Measurements from ENCODE around the gene FCGBP.

- TF ChIP-seq CTCF (conservative IDR thresholded peaks at IDR 0.05; ENCODE audit: low read depth, low read length) (no peak), EZH2 (IDR thresholded peaks at IDR 0.05; ENCODE audit: borderline replicate concordance, low read depth, low read length, poor library complexity, severe bottlenecking) (no peak)
Observed at GRCh38 chr19:39915101-39915847, 19.2 kb downstream of the FCGBP start.

All from A673 (cell line).